HuH-7 (cell line): Measurements from ENCODE around the gene ZSCAN20.
"Not testable (repeated sequence)": the region's sequence is repeated elsewhere in the genome, so short reads cannot be mapped to it uniquely, and the experiment has no call there.

Experiments used
- DNase-seq: peaks from one replicate; pipeline ENCODE4 v3.0.0; 2011; ENCODE audit warnings: low spot score

ZSCAN20 gene

DNA sequence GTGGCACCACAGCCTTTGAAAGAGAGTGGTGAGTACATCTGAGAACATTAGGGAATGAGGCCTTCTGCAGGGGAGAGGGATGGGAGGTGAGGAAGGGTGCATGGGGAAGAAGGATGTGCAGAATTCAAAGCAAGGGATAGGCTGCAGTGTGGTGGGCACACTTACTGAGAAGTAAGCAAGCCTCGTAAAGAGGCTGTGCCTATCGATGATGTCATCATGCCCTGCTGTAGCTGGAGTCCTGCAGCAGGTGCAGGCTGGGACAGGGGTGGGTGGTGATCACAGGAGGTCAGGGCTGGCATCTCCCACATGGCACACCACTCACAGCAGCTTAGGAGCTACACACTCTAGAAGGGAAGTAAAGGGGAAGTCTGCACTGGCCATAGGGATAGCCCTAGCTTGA is 16.2 kb downstream of the ZSCAN20 start:
- DNase-seq = no peak

DNA sequence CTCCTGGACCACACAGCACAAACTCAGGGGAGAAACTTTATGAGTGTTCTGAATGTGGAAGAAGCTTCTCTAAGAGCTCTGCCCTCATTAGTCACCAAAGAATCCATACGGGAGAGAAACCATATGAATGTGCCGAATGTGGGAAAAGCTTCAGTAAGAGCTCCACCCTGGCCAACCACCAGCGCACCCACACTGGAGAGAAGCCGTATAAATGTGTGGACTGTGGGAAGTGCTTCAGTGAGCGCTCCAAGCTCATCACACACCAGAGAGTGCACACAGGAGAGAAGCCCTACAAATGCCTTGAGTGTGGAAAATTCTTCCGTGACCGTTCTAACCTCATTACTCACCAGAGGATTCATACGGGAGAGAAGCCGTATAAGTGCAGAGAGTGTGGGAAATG is 22.5 kb downstream of the ZSCAN20 start:
- DNase-seq = no peak

DNA sequence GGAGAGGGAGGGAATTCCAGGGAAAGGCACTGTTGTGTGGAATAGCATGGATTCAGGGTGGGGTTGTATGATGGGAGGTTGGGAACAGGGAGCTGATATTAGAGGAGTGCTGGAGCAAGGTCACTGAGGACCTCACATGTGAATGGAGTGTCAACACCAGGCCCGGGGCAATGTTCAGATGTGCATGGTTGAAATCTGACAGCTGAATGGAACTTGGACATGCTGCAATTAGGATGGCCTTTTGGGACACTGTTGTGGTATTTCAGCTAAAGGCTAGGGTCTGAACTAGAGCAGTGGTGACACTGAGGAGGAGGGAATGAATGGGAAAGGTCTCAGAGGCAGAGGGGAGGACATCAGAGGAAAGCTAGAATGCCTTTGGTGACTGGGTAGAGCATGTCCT is 25.0 kb downstream of the ZSCAN20 start:
- no peak for DNase-seq

DNA sequence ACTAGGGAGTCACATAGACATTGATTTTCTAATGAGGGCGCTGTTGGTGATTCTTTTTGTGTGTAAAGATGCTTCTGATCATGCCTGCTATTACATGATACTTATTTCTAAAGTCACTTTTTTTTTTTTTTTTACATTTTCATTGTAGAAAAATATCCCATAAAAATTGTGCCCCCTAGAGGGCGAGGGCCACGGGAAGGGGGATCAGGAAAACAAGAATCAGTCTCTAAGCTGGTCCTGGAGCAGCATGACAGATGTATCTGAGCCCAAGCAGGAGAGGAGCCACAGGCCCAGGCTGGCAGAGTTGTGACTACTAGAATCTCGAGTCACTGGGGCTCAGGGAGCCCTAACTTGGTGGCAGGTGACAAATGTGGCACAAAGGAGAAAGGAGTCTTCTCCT is 28.1 kb downstream of the ZSCAN20 start:
- no peak for DNase-seq

DNA sequence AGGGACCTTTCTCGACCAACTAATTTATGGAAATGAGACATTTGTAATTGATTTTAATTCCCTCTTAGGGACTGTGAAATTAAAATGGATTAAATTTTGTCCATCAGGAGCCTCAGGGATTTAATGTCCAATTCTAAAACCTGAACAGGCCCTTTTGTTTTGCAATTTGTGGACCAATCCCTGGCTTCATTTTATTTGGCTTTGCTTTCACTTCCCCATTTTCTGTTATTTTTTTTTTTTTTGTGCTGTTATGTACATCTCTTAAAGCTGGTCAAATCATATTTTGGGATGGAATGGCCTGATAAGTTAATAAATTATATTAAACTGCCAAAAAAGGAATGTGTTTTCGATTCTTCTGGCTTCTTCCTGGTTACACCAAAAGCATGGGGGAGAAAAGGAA is 28.9 kb downstream of the ZSCAN20 start:
- no peak for DNase-seq

DNA sequence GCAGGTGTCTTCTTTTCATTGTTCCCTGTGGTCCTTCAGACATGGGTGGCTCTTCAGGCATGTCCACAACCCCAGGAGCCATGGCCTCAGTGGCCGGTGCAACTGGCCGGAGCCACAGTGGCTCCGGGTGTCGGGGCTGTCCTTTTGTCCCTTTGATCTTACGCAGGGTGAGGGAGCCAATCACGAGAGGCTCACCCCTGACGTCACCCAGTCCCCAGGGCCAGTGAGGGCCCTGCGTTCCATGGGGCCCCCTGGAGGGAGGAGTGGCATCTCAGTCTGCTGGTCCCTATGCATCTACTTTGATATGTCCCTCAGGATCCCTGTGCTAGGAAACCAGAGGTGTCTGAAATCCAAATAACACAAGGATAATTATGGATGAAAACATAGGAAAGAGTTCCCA is 29.3 kb downstream of the ZSCAN20 start:
- DNase-seq = no peak

DNA sequence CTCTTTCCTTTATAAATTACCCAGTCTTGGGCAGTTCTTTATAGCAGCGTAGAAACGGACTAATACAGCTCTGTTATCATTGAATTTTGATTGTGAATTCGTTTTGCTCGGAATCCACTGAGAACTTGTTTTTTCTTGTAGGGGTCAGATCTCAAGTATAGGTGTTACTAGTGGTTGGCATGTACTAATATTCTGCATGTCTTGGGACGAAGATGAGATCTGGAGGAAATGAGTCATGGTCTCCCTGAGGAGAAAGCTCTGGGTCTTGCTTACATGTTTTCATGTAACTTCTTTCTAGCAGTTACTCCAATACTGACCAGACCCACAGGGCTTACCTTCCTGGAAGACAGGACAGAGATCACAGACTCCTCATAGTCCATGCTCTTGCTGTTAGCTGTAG is 30.3 kb downstream of the ZSCAN20 start:
- DNase-seq = no peak

DNA sequence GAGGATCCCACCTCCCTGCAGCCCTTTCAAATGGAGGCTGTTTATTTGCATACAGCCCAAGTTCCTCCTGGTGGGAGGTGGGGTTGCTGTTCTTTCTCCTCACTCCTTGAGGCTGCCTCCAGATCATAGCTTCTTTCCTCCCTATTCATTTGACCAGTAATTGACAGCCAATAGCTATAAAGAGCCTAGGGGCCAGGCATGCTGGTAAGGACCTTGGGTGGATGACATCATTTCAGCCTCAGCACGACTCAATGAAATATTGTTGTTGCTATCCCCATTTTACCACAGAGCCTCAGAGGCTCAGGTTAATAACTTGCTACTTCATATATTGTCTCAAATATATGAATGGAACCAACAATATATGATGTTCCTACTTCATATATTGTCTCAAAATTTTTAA is 31.1 kb downstream of the ZSCAN20 start:
- DNase-seq = no peak

DNA sequence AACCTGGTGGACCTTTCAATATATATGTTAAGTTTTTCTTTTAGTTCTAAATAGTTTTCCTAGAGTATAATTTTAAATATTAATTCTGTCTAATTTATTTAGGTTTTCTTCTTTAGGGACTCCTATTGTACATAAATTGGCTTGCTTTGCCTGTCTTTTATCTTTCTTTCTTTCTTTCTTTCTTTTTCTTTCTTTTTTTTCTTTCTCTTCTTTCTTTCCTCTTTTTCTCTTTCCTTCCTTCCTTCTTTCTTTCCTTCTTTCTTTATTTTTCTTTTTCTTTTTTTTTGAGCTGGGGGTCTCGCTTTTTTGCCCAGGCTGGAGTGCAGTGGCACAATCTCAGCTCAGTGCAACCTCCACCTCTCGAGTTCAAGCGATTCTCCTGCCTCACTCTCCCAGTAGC is 35.2 kb downstream of the ZSCAN20 start:
- DNase-seq = no peak

DNA sequence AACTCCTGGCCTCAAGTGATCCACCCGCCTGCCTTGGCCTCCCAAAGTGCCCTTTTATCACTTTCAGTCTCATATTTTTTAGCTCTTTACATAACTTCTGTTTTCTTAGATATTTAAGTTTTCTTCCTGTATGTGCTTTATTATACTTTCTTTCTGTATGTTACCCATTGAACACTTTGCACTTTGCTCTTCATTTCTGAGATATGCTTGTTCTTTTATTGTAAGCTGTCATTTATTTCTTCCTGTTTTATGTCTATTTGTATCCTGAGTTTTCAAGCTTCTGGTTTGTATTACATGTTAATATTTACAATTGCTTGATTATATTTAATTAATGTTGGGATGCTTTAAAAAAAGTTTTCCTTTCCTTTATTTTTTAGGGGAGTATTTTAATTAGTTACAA is 35.7 kb downstream of the ZSCAN20 start:
- no peak for DNase-seq

DNA sequence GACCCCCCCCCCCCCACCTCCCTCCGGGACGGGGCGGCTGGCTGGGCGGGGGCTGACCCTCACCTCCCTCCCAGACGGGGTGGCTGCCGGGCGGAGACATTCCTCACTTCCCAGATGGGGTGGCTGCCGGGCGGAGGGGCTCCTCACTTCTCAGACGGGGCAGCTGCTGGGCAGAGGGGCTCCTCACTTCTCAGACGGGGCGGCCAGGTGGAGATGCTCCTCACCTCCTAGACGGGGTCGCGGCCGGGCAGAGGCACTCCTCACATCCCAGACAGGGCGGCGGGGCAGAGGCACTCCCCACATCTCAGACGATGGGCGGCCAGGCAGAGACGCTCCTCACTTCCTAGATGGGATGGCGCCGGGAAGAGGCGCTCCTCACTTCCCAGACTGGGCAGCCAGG is 36.8 kb downstream of the ZSCAN20 start:
- DNase-seq = not testable (repeated sequence)

DNA sequence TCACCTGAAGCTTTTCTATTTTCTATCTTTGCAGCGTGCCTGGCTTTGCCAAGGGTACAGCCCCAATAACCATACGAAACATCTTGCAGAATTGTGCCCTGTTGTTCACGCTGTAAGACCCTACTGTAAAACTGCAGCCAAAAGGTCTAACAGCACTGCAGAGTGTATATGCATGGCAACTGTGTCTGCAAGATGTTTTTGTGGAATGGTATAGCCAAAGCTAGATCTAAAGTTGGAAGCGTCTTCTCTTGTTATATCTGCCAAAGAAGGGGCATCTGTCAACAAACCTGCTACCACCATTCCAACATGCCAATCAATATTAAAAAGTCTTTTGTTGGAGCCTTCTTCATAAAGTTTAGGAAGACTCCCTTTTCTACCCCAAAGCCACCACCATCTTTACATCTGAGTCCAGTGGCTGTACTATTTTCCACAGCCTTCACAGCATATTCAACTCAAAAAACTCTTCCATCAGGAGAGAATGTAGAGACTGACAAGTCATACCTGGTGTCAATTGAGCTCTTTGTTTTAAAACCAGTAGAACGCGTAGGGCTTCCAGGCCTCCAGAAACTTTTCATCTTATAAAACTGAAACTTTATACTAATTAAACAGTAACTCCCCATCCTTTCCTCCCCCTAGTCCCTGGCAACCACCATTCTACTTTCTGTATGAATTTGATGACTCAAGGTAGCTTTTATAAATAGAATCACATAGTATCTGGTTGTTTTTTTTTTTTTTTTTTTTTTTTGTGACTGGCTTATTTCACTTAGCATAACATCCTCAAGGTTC is 40.0 kb downstream of the ZSCAN20 start:
- no peak for DNase-seq

DNA sequence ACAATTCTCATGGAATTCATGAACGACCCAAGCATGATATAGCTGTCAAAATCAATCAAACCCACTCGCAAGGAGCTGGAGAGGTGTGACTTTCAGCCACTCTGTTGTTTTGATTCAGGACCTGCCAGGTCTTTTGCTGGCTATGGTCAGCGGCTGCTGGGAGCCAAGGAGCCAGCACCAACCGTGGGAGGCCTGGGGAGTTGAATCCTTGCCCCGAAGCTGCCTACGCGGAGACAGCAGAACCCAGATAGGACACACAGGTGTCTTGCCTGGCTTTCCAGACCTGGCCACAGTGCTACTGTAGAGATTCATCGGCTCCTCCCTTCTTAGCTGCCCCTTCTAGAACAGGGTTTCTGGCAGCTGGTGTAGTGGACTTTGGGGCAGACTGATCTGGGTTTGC is 42.7 kb downstream of the ZSCAN20 start:
- DNase-seq = no peak

DNA sequence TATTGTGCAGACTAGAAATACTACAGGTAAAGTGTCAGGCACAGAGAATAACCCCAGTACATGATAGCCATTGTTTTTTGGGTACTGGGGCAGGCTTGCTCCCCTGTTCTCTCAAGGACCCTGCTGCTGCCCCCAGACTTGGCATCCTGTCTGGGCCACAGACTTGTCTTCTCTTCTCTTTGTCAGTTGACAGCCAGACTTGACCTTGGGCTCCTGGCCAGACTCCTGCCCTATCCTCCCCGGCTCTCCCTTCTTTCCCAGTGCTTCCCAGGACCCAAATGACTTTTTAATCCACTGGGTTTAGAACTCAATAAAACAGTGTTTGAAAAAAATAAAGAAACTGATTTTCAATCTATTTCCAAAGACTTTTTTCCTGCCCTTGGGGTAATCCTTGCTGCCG is 43.2 kb downstream of the ZSCAN20 start:
- no peak for DNase-seq

DNA sequence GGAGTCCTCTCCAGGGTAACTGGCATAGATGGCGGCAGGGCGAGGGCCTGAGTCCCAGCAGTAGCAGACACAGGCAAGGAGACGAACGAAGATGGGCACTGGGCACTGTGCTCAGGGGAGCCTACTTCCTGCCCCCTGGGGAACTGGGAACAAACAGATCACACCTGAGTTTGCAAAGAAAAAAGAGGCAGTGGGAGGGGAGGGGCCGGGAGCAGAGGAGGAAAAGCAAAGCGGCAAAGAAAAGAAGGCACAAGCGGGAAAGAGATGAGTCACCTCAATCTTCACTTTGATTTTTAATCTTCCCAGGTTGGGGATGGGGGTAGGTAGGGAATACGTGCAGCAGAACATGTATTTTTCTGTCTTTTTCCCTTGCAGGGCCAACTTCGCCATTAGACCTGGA is 44.0 kb downstream of the ZSCAN20 start:
- no peak for DNase-seq

DNA sequence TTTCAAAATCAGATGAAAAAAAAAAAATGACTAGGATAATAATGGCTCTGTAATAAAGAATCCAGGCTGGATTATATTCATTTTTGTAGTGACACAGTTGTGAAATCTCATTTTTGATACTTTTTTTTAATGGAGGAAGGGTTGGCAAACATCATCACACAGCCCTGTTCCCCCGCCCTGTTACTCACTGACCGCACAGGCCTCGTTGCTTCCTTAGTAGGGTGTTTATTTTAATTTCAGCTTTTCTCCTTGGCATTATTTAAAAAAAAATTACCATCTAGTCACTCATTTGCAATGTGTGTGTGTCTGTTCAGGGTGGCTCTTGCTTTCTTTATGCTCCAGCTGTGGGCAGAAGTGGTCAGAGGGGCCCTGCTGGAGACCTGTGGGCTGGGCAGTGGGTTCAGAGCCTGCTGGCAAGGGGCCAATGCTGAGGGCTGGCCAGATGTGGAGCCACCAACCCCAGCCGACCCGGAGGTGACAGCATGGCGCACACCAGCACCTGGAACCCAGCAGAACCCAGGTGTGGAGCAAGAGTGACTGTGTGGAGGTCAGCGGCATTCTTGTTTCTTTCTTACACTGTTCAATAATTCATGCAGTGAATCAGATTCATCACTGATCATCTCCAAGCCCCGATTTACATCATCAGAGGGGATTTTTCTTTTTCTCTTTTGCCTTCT is 44.6 kb downstream of the ZSCAN20 start:
- no peak for DNase-seq

DNA sequence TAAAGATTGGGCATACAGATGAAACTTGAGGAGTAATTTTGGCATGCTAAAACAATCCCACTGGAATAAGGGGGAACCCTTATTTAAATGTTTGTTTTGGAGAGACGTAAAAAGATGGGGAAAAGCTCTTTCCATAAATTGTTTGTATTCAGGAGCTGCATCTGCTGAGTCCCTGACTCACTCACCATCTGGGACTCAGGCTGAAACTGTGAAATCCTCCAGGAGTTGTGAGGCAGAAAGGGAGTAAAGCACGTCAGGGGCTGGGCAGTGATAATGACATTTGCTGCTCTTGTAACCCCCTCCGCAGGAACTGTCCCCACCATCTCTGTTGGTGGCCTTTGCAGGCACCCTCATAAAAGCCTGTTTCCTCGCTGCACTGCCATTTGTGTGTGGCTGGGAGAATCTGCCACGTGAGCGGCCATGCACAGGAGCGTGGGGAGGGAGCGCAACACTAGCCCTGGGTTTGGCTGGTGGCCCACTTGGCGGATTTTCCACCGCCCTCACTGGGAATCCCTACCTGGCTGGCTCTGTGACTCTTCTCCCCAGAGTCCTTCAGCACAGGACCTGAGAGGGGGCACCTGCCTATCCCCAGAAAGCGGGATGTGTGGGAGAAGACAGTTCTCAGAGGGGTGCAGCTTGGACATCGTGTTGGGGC is 45.3 kb downstream of the ZSCAN20 start:
- no peak for DNase-seq

DNA sequence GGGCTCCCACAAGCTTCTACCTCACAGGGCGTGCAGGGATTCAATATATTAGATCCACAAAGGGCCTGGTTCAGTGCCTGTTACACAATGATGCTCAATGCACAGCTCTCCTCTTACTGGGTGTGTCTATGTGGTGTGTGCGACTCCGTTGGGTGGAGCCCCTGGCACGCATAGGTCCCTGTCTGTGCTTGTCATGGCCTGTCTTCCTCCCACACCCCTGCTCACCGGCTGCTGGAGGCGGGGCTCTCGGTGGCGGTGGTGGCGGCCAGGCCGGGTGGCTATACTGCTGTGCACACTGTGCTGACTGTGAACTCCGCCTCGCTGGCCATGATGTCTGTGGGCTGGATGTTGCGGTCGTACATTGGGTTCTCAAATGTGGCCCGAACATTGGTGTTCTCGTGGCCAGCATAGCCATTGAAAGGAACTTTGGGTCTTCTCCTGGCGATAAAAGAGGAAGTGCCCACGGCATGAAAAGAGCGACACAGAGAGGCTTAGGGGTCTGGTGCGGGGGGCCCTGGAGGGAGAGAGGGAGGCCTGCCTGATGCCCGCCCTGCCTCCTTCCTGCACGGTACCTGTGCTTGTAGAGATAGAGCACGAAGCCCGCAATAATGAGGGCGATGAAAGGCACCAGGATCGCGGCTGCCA is 46.9 kb downstream of the ZSCAN20 start:
- no peak for DNase-seq

DNA sequence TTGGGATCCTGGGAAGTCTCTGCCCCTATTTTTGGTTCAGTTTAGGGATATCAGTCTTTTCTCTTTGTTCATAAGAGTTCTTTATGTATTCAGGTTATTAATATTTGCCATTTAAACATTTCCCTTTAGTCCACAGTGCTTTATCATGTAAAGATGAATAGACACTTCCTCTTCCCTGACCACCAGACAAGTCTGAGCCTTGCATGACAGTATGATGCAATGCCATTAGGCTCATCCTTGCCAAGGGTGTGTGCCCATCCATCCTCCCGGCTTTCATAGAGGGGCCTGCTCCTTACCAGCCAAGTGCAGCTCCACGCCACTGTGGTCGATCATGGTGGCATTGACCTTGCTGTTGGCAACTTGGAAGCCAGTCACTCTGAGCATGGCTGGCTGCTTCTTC is 52.1 kb downstream of the ZSCAN20 start:
- DNase-seq = no peak

DNA sequence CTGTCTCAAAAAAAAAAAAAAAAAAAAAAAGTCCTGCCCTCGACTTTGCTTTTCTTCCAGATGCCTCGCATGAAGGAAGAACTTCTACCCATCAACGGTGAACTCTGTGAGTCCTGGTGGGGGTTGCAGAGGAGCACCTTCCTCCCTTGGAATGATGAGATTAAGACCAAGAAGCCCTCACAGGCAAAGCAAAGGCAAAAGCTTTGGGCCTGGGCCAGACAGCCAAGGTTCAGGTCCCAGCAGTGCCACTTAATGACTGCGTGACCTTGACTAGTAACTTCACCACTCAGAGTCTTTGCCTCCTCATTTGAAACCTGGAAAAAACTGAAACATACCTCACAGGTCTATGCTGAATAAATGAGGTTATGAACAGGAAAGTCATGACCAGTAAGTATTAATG is 55.5 kb downstream of the ZSCAN20 start:
- no peak for DNase-seq

DNA sequence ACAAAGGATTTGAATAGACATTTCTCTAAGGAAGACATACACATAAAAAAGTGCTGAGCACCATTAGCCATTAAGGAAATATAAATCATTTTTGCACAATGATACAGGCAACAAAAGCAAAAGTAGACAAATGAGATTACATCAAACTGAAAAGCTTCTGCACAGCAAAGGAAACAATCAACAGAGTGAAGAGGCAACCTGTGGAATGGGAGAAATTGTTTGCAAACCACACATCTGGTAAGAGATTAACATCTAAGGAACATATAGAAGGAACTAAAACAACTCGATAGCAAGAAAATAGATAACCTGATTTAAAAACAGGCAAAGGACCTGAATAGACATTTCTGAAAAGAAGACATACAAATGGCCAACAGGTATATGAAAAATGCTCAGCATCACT is 57.5 kb downstream of the ZSCAN20 start:
- no peak for DNase-seq

DNA sequence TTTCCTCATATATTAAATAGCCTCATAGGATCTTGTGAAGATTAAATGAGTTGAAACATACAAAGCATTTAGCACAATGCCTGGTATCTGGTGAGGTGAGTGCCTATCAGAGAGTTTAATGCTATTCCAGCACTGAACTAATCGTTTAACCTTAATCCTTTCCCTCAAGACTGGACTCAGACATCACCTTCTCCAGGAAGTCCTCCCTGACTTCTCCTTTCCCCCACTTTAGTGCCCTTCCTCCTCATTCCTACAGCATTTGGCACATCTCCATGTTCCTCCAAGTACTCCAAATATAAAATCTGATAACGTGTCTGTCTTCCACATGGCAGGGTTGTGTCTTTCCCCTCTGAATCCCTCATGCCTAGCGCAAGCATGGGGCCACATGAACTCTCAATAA is 59.8 kb downstream of the ZSCAN20 start:
- DNase-seq = no peak

DNA sequence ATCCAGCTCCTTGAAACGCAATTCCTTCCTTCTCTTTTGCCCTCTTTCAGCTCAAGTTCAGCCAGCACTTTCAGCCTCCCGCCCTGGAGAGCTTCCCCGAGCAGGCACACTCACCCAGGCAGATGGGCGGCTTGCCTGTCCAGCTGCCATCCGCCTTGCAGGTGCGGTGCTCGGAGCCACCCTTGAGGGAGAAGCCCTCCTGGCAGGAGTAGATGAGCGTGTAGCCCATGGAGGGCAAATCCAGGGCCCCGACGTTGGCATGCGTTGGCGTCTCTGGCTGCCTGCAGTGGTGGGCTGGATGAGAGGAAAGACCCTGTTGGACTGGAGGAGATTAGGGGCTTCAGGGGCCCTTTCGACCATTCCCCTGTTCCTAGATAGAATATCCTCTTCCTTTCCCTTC is 60.5 kb downstream of the ZSCAN20 start:
- DNase-seq = no peak
